ENCODE data around the gene GSC2.

GSC2 gene

DNA sequence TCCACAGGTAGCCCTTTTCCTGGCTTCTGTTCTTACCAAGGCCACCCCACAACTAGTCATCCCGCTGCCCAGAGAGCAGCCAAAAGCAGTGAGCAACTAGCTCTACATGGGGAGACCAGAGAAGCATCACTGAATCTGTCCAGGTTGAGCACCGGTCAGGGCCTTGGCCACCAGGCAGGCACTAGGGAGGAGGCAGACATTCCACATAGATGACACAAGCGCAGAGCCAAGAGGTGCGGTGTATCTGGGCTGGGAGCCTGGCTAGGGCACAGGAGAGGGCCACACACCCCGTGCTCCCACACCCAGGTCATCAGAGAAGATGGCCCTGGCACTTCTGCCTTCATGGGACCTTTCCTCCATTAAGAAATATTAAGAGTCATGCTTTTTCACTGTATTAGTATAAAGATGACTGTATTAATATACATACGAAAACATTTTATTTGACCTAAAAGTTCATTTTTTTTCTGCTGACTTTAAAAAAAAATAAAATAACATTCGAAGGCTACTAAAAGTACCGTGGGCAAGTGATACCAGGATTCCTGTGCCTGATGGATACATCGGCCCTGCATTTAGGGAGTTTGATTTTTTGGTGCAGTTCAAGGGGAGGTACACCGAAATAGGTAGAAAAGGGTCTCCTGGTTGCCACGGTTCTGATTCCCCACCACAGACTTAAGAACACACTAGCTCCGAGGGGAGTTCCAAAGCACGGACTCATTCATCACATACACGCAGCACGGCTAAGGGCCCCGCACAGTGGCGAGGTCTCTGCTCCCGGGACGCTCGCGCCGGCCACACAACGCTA is 29.1 kb downstream of the GSC2 start:
- no peak for DNase-seq (ENCODE audit: low read depth in 2 of 2)

DNA sequence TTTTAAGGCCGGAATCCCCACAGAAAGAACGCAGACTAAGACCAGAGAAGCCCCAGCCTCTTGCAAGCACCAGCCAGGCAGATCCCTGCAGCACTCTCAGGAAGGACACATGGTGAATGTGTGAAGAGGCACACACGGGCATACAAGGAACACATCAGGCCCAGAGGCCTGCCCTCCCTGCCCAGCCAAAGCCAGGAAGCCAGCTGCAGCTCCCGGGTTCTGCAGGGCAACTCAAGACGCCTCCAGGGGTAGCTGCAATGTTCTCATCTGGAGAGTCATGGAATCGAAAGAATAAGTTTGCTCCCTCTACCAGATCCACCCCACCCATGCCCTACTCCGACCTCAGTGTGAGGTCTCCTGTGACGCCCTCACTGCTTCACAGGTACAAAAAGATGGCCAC is 30.1 kb downstream of the GSC2 start:
- DNase-seq (ENCODE audit: low read depth in 2 of 2) = no peak

DNA sequence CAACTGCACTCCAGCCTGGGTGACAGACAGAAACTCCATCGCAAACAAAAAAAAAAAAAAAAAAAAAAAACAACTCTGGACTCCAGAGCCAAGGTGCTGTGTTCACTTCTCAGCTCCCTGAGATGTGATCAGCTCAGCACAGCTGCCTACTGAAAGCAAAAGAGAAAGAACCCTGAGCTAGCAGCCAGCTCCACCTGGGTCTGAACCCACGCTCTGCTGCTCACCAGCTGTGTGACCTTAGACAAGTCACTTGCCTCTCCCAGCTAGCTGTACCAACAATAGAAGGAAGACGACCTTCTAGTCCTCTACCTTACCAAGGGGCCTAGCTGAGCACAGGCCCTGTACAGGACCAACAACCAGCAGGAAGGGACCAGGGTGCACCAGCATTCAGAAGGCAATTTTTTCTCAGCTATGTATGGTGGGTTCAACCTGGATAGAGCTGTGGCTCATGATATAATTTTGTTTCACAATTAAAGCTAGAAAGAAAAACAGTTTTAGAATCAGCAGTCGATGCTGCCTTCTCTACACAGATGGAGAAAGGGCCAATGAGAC is 31.7 kb downstream of the GSC2 start:
- no peak for DNase-seq (ENCODE audit: low read depth in 2 of 2)

DNA sequence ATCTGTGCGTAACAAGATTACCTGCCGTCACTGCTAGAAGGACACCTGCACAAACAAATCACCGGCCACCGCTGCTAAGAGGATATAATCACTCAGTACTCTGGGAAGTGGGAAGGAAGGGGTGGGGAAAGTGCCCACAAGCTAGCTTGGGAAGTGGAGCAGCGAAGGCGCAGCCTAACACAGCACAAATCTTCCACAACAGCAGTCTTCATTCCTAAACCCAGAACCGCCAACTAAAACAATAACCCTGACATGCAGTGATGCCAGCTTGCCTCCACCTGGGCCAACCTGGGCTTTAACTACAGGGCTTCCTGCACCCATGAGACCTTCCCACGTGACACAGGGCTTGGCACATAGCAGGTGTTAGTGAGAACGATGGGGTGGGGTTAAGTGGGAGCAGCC is 33.0 kb downstream of the GSC2 start:
- no peak for DNase-seq (ENCODE audit: low read depth in 2 of 2)

DNA sequence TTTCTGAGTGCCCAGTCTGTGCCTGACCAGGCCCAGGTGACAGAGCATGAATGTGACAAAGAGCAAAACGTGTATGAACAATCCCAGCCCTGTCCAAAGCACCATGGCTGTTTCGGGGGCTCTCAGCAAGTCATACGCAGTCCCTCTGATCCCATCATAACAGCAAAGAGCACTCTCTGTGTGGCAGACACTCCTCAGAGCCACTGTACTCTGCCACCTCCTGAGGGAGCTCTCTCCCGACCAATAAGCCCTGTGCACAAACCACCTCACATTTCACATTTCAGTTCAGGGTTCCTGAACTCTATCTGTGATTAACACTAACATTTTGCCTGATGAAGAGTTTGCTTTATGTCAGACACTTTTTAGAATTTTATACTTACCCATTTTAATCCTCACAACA is 34.5 kb downstream of the GSC2 start:
- no peak for DNase-seq (ENCODE audit: low read depth in 2 of 2)

DNA sequence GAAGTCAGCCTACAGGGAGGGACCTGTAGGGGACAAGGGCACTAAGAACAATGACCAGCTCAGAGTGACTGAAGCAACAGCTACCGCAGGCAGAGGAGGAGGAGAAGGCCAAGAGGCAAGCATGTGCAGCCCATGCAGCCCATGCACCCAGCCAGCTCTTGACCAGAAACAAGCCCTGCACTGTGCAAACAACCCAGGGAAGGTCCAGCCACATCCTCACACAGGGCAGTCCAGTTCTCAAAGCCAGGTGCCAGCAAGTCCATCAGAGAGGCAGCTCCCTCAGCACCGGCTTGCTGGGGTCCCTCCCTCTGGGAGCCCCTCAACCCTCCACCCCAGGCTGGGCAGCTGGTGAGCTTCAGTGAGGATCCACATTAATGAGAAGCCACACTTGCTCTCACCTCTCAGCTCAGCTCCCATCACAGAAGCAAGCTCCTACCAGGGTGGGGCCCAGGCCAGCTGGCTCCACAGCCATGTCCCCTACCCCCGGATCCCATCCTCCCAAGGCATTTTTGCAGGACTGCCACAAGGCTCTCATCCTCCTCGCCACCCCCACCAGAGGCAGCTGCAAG is 35.0 kb downstream of the GSC2 start:
- no peak for DNase-seq (ENCODE audit: low read depth in 2 of 2)

DNA sequence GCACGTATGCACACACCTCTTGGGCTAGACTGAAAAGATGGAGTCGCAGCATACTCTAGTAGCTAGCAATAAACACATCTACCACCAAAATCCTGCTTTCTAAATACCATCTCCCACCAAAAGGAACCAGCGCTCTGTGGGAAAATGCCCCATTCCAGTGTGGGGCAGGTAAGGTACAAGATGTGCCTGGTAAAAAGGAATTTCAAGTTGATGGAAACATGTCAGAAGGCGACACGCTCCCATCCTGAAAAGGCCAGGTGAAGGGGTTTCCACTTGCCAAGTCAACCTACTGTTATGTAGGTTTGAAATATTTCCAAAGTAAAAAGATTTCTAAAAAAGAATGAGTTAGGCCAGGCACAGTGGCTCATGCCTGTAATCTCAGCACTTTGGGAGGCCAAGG is 36.7 kb downstream of the GSC2 start:
- no peak for DNase-seq (ENCODE audit: low read depth in 2 of 2)

DNA sequence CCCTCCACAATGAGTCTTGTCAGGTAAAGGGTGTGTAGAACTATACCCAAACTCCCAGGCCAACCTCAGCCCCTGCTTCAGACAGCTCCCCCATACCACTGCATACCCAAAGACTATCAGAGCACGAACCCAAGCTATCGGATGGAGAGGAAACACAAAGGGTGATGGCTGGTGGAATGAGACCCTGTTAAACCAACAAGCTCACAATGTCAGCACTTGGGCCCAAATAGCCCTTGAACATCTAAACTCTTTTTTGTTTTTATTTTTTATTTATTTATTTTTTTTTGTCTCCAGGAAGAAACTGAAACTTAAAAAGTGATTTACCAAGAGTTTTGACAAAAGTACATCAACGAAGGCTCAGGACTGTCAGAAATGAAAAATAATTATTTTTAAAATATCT is 38.5 kb downstream of the GSC2 start:
- DNase-seq (ENCODE audit: low read depth in 2 of 2) = no peak

DNA sequence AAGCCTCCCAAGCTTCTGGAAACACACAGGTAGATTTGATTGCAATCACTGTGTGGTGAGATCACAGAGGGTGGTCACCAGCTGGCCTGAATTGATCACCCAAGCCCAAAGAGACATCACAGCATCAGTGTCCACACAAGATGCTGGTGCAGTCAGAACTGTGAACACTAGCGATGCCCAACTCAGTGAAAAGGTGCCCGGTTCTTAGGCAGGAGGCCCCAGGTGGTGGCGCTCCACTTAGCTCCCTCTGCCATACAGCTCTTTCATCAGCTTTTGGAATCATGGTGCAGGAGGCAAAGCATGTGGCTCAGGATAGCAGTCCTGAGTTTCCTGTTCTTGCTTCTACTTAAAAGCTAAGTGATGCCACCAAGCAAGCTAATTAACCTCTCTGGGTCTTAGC is 39.0 kb downstream of the GSC2 start:
- DNase-seq (ENCODE audit: low read depth in 2 of 2) = no peak

DNA sequence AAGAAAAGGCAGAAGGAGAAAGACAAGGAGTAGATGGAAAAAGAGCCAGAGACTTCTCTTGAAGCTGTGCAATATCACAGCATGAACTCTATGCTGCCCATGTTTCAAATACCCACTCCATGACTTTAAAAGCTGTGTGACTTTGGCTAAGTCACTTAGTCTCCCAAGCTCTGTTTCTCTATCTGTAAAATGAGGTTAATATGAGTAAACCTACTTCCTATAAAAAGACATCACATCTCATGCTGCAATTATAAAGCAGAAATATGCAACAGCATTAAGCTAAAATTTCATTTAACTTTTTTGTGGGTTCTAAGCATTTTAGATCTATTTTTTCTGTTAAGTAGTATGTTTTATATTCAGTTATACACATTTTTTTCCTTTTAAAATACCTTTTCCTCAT is 39.4 kb downstream of the GSC2 start:
- no peak for DNase-seq (ENCODE audit: low read depth in 2 of 2)

DNA sequence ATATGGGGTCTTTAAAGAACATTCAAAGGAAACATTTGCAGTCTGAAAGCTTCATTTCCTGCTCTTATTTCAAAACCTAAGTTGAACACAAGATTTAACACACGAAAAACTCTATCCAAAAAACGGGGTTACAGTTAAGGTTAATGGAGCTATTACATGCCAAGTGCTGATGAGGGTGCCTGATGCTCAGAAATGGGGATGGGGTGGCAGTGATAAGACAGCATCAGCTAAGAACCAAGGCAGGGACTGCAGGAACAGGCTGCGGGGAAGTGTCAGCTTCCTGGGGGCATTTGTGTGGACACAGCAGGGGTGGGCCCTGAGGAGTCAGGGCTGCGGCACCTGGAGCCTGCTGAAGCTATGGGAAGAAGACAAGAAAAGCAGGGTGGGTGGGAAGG is 40.0 kb downstream of the GSC2 start:
- no peak for DNase-seq (ENCODE audit: low read depth in 2 of 2)

DNA sequence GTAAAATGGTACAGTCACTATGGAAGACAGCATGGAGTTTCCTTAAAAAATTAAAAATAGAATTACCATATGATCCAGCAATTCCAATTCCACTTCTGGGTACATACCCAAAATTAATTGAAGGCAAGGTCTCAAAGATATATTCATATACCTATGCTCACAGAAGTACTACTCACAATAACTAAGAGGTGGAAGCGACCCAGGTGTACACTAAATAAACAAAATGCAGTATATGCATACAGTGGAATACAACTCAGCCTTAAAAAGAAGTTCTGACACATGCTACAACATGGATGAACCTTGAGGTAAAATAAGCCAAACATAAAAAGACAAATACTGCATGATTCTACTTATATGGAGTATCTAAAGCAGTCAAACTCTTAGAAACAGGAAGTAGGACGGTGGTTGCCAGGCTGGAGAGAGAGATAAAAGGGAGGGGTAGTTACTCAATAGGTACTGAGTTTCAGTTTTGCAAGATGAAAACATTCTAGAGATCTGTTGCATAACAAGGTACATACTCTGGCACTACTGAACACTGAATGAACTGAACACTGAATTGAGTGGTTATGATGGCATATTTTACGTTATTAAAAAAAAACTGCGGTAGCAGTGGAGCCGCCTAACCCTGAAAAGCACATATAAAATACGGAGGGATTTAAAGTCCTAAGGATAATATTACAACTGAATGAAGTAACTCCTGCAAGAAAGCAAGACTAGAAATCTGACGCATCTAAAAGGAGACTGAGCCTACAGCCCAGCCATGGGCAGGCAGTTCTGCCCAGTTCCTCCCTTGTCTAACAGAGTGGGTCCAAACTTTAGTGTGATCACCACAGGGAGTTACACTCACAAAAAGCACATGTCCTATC is 40.7 kb downstream of the GSC2 start:
- DNase-seq (ENCODE audit: low read depth in 2 of 2) = peak; percentile 30 to 31

DNA sequence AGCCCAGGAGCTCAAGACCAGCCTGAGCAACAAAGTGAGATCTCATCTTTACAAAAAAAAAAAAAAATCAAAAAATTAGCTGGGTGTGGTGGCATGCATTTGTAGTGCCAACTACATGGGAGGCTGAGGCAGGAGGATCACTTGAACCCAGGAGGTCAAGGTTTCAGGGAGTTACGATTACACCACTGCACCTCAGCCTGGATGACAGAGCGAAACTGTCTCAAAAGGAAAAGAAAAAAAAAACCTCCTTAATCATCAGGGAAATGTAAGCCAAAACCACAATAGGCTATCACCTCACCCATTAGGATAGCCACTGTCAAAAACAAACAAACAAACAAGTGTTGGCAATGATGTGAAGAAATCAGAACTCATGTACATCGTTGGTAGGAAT is 41.3 kb downstream of the GSC2 start:
- no peak for DNase-seq (ENCODE audit: low read depth in 2 of 2)

DNA sequence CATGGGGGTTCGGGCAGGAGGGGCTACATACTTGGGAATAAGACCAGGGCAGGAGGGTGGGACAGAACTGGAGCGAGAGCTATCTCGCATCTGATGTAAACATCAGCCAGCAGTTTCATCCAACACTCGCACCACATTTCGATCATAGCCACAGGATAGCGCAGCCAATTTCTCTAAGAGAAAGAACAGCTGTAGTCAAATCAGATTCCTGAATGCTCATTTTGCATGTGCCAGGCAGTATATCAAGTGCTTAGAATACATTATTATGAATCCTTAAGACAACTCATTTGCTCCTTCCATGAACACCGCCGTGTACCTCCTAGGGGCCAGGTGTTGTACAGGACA is 42.4 kb downstream of the GSC2 start:
- no peak for DNase-seq (ENCODE audit: low read depth in 2 of 2)

DNA sequence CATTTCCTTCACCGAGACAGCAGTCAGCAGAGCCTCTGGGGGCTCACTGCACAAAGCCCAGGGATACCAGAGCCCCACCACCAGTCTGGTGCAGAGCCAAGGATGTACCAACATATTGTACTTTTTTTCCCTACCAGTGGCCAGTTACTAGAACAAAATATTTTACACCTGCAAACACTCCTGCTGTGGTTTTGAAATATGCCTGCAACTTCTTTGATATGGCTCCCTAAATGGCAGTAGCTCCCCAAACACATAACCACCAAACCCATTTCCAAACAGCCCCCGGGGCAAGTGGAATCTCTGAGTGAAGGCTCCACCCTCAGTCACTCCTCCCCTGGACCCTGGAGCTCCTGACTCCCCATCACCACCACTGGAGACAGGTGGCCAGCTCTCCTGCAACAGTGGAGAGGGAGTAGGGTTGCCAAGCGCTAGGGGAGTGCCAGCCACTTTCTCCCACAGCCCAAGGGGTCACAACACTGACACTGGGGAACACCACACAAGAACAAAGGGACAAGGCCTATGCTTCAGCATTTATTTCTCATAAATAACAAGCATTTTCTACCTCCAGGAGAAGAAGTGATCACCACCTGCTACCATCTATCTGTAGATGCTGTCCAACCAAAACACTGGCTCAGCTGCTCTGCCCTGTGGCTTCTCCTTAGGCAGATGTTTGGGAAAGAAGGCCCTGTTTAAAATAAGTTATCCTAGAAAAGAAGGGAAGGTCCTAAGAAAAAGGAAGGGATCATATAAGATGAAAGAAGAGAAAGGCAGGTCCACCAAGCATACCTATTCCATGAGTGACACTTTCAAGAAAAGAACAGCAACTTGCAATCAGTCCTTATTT is 43.0 kb downstream of the GSC2 start:
- no peak for DNase-seq (ENCODE audit: low read depth in 2 of 2)

DNA sequence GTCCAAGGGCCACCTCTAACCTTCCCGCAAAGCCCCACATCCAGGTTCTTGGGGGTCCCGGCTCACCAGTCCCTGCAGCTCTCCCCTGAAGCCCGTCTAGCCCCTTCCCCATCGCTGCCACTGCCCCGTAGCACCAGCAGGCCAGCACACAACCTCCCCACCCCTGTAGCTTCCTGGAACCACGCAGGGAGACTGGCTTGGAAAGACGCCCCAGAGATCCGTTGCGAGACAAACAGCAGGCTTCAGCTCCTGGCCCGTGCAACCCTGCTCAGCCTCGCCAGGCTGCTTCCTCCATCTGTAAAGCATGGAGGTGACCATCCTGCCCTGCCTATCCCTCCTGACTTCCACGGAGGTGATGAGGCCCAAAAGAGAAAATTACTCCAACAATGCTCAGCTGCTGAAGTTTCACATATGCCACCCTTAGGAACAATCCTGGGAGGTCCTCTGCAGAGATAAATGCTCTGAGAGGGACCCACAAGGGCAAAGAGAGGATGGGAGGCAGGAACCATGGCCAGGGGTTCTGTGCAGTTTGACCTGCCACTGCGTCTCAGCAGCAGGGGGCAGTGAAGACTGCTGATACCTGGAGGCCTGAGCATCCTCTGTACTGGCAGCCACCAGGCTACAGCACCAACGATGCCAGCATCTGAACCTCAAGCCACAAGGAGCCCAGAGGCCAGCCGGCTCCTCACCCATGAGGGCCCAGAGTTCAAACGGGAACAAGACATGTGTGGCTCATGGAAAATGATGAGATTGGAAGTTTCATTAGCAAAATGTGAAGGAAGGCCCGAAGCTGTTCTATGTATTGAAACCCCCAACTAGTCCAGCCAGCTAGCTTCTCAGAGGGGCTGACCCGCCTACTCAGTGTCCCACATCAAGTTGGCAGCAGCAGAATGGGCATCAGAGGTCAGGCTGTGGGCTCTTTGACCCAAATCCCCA is 44.0 kb downstream of the GSC2 start:
- no peak for DNase-seq (ENCODE audit: low read depth in 2 of 2)

DNA sequence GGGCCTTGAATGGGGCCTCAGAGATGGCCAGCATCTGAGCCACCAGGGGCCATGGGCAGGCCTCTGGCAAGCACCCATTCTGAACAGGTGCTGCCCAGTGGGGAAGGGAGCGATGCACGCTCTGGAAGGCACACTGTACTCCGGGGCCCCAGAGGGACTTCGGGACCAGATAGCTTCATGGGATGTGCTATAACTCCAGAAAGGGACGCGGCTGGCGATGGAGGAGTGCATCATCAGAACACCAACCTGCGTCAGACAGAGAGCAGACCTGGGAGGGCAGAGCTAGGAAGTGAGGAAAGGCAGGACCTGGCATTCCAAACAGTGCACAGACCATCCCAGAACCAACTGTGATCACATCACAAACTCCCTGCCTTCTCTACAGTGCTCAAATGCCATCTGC is 44.6 kb downstream of the GSC2 start:
- DNase-seq (ENCODE audit: low read depth in 2 of 2) = no peak

DNA sequence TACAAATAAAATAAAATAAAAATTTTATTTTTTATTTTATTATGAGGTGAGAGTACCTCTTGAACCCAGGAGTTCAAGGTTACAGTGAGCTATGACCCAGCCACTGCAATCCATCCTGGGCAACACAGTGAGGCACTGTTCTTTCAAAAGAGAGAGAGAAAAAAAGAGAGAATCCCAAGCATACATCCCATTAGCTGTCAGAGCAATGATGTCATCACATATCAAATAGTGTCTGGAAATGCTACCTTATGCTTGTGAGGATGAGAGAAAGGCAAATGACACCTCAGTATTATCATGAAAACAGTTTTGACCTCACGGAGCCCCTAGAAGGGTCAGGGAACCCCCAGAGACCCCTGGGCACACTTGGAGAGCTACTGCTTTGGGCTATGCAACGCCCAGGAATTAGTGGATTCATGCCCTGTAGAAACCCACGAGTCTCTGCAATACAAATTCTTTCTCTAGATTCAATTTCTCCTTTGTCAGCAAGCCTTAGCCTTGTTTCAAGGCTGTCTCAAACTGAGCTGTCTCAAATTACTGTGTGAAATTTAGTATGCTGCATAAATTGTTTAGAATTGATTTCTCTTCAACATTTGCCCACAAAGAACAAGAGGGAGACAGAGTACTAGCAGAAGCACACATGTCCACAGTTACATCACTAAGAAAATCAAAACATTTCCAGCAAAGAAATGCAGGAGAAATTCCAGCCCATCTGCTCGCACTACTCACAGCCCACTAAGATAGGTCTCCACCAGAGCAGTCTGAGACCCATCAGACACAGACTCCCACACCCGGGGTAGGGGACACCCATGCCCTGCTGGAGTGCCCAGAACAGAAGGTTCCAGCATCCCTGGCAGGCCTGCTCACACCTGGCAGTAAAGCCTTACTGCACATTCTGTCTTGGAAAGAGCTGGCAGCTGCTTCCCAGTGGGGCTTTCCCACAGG is 45.9 kb downstream of the GSC2 start:
- DNase-seq (ENCODE audit: low read depth in 2 of 2) = no peak

DNA sequence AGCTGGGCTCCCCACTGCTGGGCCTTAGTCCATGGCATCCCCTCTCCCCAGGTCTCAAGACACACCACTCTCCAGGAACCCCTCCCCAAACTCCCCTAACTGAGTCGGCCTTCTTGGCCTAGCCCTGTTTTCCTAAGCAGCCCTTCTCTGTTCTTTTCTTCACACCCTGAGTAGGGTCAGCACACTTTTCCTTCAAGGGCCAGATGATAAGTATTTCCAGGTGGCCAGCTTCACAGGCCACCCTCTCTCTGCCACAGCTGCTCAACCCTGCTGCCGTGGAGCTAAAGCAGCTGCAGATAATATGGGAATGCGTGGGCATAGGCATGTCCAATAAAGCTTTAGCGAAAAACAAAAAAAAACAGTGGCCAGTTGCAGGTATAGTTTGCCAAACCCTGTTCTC is 51.9 kb downstream of the GSC2 start:
- DNase-seq (ENCODE audit: low read depth in 2 of 2) = no peak

DNA sequence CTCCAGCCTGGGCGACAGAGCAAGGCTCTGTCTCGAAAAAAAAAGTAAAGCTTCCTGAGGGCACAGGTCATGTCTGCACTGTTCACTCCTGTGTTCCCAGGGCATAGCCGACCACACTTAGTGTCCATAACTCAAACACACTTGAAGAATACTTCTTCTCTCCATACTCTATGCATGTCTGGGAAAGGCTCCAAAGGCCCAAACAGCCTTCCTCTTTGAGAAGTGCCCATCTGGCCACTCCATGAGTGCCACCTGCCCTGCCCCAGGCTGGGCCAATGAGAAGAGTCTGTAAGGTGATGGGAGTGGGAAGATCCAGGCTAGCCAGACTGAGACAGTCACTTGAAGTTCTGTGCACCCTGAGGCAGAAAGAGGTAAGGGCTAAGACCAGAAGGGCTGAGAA is 52.6 kb downstream of the GSC2 start:
- DNase-seq (ENCODE audit: low read depth in 2 of 2) = no peak

Data from stimulated activated CD8-positive, alpha-beta memory T cell treated with anti-CD3 and anti-CD28 coated beads, Interleukin-7, amount 100 ng/mL, for 4 hours (primary cell).